Measurements from ENCODE around the gene TICAM2.

TICAM2 gene

GRCh38 chr5:115530426-115530825 lies 71.9 kb downstream of the TICAM2 start:
- DNase-seq: no peak
- Histone ChIP-seq H3K9ac (ENCODE audit: low read length) (no peak overlapping the region), H2AFZ (ENCODE audit: low read length) (no peak overlapping the region), H3K36me3 (replicated peaks; ENCODE audit: insufficient read depth, low read length) (peaks cover 10% of the 10 kb centered on the region), H3K79me2 (ENCODE audit: low read length) (peaks cover 99% of the 10 kb centered on the region), H3K4me1 (ENCODE audit: low read length) (no peaks in the 10 kb centered on the region), H3K9me2 (replicated peaks; ENCODE audit: insufficient read depth, low read length) (no peaks in the 10 kb centered on the region), H3K27me3 (replicated peaks; ENCODE audit: insufficient read depth, low read length) (no peaks in the 10 kb centered on the region), H3K9me3 (replicated peaks; ENCODE audit: insufficient read depth, low read length) (no peaks in the 10 kb centered on the region), H3K4me2 (ENCODE audit: low read depth, low read length) (no peak overlapping the region), H3F3A (ENCODE audit: insufficient read depth, low read length) (no peaks in the 10 kb centered on the region), H3K4me3 (ENCODE audit: low read length) (no peak overlapping the region), H4K20me1 (ENCODE audit: insufficient read depth, low read length) (peaks cover 28% of the 10 kb centered on the region), H3K27ac (ENCODE audit: low read length) (no peak overlapping the region)
- TF ChIP-seq, protein P1, sequence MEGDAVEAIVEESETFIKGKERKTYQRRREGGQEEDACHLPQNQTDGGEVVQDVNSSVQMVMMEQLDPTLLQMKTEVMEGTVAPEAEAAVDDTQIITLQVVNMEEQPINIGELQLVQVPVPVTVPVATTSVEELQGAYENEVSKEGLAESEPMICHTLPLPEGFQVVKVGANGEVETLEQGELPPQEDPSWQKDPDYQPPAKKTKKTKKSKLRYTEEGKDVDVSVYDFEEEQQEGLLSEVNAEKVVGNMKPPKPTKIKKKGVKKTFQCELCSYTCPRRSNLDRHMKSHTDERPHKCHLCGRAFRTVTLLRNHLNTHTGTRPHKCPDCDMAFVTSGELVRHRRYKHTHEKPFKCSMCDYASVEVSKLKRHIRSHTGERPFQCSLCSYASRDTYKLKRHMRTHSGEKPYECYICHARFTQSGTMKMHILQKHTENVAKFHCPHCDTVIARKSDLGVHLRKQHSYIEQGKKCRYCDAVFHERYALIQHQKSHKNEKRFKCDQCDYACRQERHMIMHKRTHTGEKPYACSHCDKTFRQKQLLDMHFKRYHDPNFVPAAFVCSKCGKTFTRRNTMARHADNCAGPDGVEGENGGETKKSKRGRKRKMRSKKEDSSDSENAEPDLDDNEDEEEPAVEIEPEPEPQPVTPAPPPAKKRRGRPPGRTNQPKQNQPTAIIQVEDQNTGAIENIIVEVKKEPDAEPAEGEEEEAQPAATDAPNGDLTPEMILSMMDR (IDR thresholded peaks at IDR 0.05; ENCODE audit: low read length): no peak
- no peak for TF ChIP-seq EZH2phosphoT487 (IDR thresholded peaks at IDR 0.05; ENCODE audit: low read length)
- no peak for TF ChIP-seq EZH2 (optimal IDR thresholded peaks at IDR 0.05; ENCODE audit: low read depth, low read length)

All from MM.1S (cell line).